Spleen (tissue), 11 donors: ENCODE data around the gene RIMS4. TPM values are rescaled to one million over a fixed set of nuclear protein-coding genes. Genes with fewer than 3 reads are reported as not detected.

Experiments used
- DNase-seq: peaks from one replicate; pipeline ENCODE4 v3.0.0-alpha.2; 2020
- H3K27ac ChIP-seq, 8 donors: fragments of 200-600 bp; sonication (generic) in 7 of 8; 1 replicate in 4 of 8; 2 replicates in 4 of 8; pipeline versions ENCODE4 v1.5.0 to v1.8.0; 2016 to 2021; ENCODE audit warnings: inconsistent platforms in 4 of 8, mild to moderate bottlenecking in 4 of 8, moderate library complexity in 1 of 8
- H3K27me3 ChIP-seq, 7 donors: fragments of 200-600 bp; sonication (generic) in 6 of 7; replicated peaks in 1 of 7; 1 replicate in 4 of 7; 2 replicates in 3 of 7; pipeline versions ENCODE4 v1.5.0 to v1.8.0; 2016 to 2021; ENCODE audit warnings: inconsistent platforms in 3 of 7, mild to moderate bottlenecking in 1 of 7
- H3K36me3 ChIP-seq, 6 donors: fragments of 200-600 bp; sonication (generic) in 5 of 6; 1 replicate in 4 of 6; 2 replicates in 2 of 6; pipeline versions ENCODE4 v1.5.0 to v1.8.0; 2016 to 2021; ENCODE audit warnings: inconsistent platforms in 2 of 6
- H3K4me1 ChIP-seq, 6 donors: fragments of 200-600 bp; sonication (generic) in 5 of 6; 1 replicate in 3 of 6; 2 replicates in 3 of 6; pipeline versions ENCODE4 v1.5.0 to v1.8.0; 2016 to 2021; ENCODE audit warnings: inconsistent platforms in 3 of 6
- H3K4me3 ChIP-seq, 8 donors: fragments of 200-600 bp; sonication (generic) in 7 of 8; 1 replicate in 4 of 8; 2 replicates in 4 of 8; pipeline versions ENCODE4 v1.5.0 to v1.8.0; 2016 to 2021; ENCODE audit warnings: inconsistent platforms in 4 of 8, mild to moderate bottlenecking in 4 of 8, moderate library complexity in 2 of 8
- H3K9me3 ChIP-seq, 8 donors: fragments of 200-600 bp; sonication (generic) in 7 of 8; 1 replicate in 4 of 8; 2 replicates in 4 of 8; pipeline versions ENCODE4 v1.5.0 to v1.8.0; 2016 to 2021; ENCODE audit warnings: inconsistent platforms in 4 of 8
- CTCF ChIP-seq, 11 experiments: fragments of 200-600 bp in 7 of 11; fragments of 450-650 bp in 4 of 11; sonication (generic) in 4 of 11; IDR thresholded peaks in 8 of 11; conservative IDR thresholded peaks in 3 of 11; 1 replicate in 7 of 11; 2 replicates in 4 of 11; pipeline versions ENCODE4 v1.4.0 to v1.8.0; 2016 to 2021; ENCODE audit warnings: antibody characterized with exemption in 11 of 11, inconsistent platforms in 4 of 11, mild to moderate bottlenecking in 1 of 11
- POLR2A ChIP-seq, 3 donors: fragments of 450-650 bp; IDR thresholded peaks; one replicate each; pipeline ENCODE4 v1.5.1; 2017; ENCODE audit warnings: antibody characterized with exemption in 3 of 3, mild to moderate bottlenecking in 1 of 3
- POLR2AphosphoS5 ChIP-seq, 3 donors: sonication (generic); formaldehyde crosslinking; IDR thresholded peaks; one replicate each; pipeline ENCODE4 v1.5.1; 2017; ENCODE audit warnings: antibody characterized with exemption in 3 of 3
- WGBS, 5 donors: extraction: QIAGEN DNeasy Blood & Tissue Kit in 3 of 5; methylation state at CpG; one replicate each; pipeline versions ENCODE4 v1.1.5 to v1.1.7; 2013 to 2018; 5-methylcytosine and 5-hydroxymethylcytosine counted together
- intact Hi-C: fragments of 100-400 bp; cut with DNase I; formaldehyde crosslinking; loops from one replicate; pipeline ENCODE4 v1.15.0; 2023; ENCODE audit warnings: low total_unique reads
- polyA plus RNA-seq, 3 donors: library from polyadenylated mRNA; stranded (reverse); fragments of 200-250 nt; gene quantifications; one replicate each; pipeline ENCODE4 v1.2.1, GENCODE V29; 2013
- total RNA-seq, 7 donors: library from RNA; depleted of rRNA in 3 of 7; stranded (reverse); fragments of >200 nt in 3 of 7; fragmentation: NEBNext Ultra II Directional in 4 of 7; extraction: Animal tissue kit (Norgen Biotek cat#: 25700) in 4 of 7; gene quantifications; one replicate each; pipeline versions ENCODE4 v1.1.0 to v1.2.1, GENCODE V29; 2016 to 2021
- donor health status: healthy with polysubstance abuse.
- donor health status: DM: no; HTN: no; CAD: no; lungs with moderate emphysema.
- donor health status: DM: no; HTN: no; CAD: no.
- donor health status: Bipolar disorder and iron deficiency.
- donor health status: healthy.
- donor health status: DM: no; HTN: no; CAD: no.
- donor health status: DM: yes; HTN: yes; CAD: no.

RIMS4 gene
- total and polyA plus RNA-seq, 10 donors = under 0.01 to 0.02 TPM; not detected in 8

GRCh38 chr20:44787299-44787698 lies 23.0 kb downstream of the RIMS4 start:
- Histone ChIP-seq H3K27ac (no peak overlapping the region), H3K9me3 (no peaks in the 10 kb centered on the region), H3K36me3 (no peaks in the 10 kb centered on the region), H3K4me1 (no peaks in the 10 kb centered on the region), H3K4me3 (no peak overlapping the region), H3K27me3 (peaks cover 0 to 68% (median 0%) of the 10 kb centered on the region in 7 donors)
- 86 to 92% (median 90%) methylated on average over 7 of the region's 7 CpGs for WGBS, 5 donors
- intact Hi-C loops = no loop called here
- no peak for DNase-seq
- TF ChIP-seq CTCF (IDR thresholded peaks at IDR 0.05 in 8 of 11, conservative IDR thresholded peaks at IDR 0.05 in 3 of 11) (no peak), POLR2AphosphoS5 (IDR thresholded peaks at IDR 0.05) (no peak), POLR2A (IDR thresholded peaks at IDR 0.05) (no peak)

DNA sequence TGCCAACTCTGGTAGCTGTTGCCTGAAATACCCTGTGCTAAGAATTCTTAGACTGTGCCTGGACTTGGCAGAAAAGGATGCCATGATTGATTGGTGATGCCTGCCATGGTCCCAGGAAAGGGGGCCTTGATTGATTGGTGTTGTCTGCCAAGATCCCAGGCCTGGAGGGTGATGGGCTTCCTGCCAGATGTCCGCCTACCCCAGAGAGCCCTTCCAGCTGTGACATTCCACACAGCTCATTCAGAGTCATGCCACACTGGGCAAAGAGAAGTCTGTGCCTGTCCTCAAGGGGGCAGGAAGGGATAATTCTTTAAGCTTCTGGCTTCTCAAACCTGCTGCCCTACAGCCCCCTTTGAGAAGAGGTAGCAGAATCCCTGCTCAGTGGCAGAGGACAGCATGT lies 24.6 kb downstream of the RIMS4 start:
- Histone ChIP-seq H3K4me1 (no peaks in the 10 kb centered on the region), H3K9me3 (no peaks in the 10 kb centered on the region), H3K27me3 (peaks cover 0 to 71% (median 0%) of the 10 kb centered on the region in 7 donors), H3K36me3 (no peaks in the 10 kb centered on the region), H3K4me3 (no peak overlapping the region), H3K27ac (no peak overlapping the region)
- 27 to 56% (median 44%) methylated on average over 1 of the region's 1 CpG for WGBS, 5 donors
- intact Hi-C loops = no loop called here
- TF ChIP-seq POLR2A (IDR thresholded peaks at IDR 0.05) (no peak), POLR2AphosphoS5 (IDR thresholded peaks at IDR 0.05) (no peak), CTCF (IDR thresholded peaks at IDR 0.05 in 8 of 11, conservative IDR thresholded peaks at IDR 0.05 in 3 of 11) (no peak)
- DNase-seq = no peak

DNA sequence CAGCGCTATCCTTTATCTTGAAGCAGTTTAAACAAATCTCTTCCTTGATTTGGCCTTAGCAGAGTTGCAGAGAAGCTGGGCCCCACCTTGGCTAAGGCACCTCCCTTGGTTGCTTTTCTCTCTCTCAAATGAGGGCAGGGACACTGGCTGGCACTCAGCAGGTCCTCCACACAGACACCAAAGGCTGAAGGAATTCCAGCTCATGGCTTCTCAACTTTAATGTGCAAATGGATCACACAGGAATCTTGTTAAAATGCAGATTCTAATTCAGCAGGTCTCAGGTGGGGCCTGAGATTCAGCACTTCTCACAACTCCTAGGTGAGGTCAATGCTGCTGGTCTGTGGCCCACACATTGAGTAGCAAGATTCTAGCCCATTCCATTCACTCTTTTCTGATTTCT lies 25.7 kb downstream of the RIMS4 start:
- Histone ChIP-seq H3K4me3 (no peak overlapping the region), H3K27ac (no peak overlapping the region), H3K9me3 (no peaks in the 10 kb centered on the region), H3K4me1 (no peaks in the 10 kb centered on the region), H3K27me3 (peaks cover 0 to 64% (median 0%) of the 10 kb centered on the region in 7 donors), H3K36me3 (no peaks in the 10 kb centered on the region)
- 71 to 95% (median 80%) methylated on average over 1 of the region's 1 CpG for WGBS, 5 donors
- intact Hi-C loops = no loop called here
- no peak for DNase-seq
- no peak for TF ChIP-seq POLR2AphosphoS5 (IDR thresholded peaks at IDR 0.05)
- no peak for TF ChIP-seq POLR2A (IDR thresholded peaks at IDR 0.05)
- no peak for TF ChIP-seq CTCF (IDR thresholded peaks at IDR 0.05 in 8 of 11, conservative IDR thresholded peaks at IDR 0.05 in 3 of 11)

- no peaks in the 10 kb centered on the region for H3K4me1 ChIP-seq
- 83 to 92% (median 88%) methylated on average over 3 of the region's 3 CpGs for WGBS, 5 donors
- H3K9me3 ChIP-seq = no peaks in the 10 kb centered on the region
- intact Hi-C loops = no loop called here
- peaks cover 0 to 45% (median 0%) of the 10 kb centered on the region in 7 donors for H3K27me3 ChIP-seq
- no peak for DNase-seq
- no peak overlapping the region for H3K27ac ChIP-seq
- TF ChIP-seq POLR2AphosphoS5 (IDR thresholded peaks at IDR 0.05) (no peak), CTCF (IDR thresholded peaks at IDR 0.05 in 8 of 11, conservative IDR thresholded peaks at IDR 0.05 in 3 of 11) (no peak), POLR2A (IDR thresholded peaks at IDR 0.05) (no peak)
- H3K36me3 ChIP-seq = no peaks in the 10 kb centered on the region
- H3K4me3 ChIP-seq = no peak overlapping the region
Measured at GRCh38 chr20:44781791-44782190, 28.6 kb downstream of the RIMS4 start.
